WTC11 (cell line): Measurements from ENCODE around the gene RFX4. TPM values are rescaled to one million over a fixed set of nuclear protein-coding genes. Genes with fewer than 3 reads are reported as not detected.

Experiments used
- ATAC-seq: fragments of 200-7000 bp; cut with Tn5 transposase; 2 replicates; pipeline ENCODE4 v1.10.0; 2021; ENCODE audit warnings: mild to moderate bottlenecking, moderate library complexity
- CTCF ChIA-PET: fragments of 300-600 bp; sonication (Branson Sonifier 250); formaldehyde crosslinking; loops from one replicate; lab custom pipeline; 2021; ENCODE audit warnings: antibody characterized with exemption; lab: Charles Lee
- POLR2A ChIA-PET: fragments of 350-600 bp; sonication (Branson Sonifier 250); formaldehyde crosslinking; loops from one replicate; lab custom pipeline; 2021; ENCODE audit warnings: antibody characterized with exemption; lab: Charles Lee
- DNase-seq: peaks from one replicate; pipeline ENCODE4 v3.0.0; 2021; ENCODE audit warnings: low spot score
- H3K27ac Mint-ChIP-seq: 2 replicates; pipeline ENCODE4 v1.8.0; 2021; ENCODE audit warnings: mixed read lengths
- H3K27me3 Mint-ChIP-seq: 2 replicates; pipeline ENCODE4 v1.8.0; 2021; ENCODE audit warnings: low read depth, mild to moderate bottlenecking, moderate library complexity, mixed read lengths
- H3K36me3 Mint-ChIP-seq: 2 replicates; pipeline ENCODE4 v1.8.0; 2021; ENCODE audit warnings: mixed read lengths
- H3K4me1 Mint-ChIP-seq: 2 replicates; pipeline ENCODE4 v1.8.0; 2022; ENCODE audit warnings: mixed read lengths
- H3K4me3 Mint-ChIP-seq: 2 replicates; pipeline ENCODE4 v1.8.0; 2021; ENCODE audit warnings: mild to moderate bottlenecking, moderate library complexity, mixed read lengths
- H3K9me3 Mint-ChIP-seq: 2 replicates; pipeline ENCODE4 v1.8.0; 2021; ENCODE audit warnings: mixed read lengths
- AFF4 ChIP-seq: sonication (generic); formaldehyde crosslinking; IDR thresholded peaks from 2 replicates; pipeline ENCODE4 v1.8.1; 2023; ENCODE audit warnings: mild to moderate bottlenecking, missing genetic modification reagents, borderline replicate concordance
- AR ChIP-seq: fragments of 250-450 bp; sonication (Bioruptor Pico); IDR thresholded peaks from 2 replicates; pipeline ENCODE4 v1.9.0; 2021; ENCODE audit warnings: mild to moderate bottlenecking
- ATF2 ChIP-seq: sonication (generic); formaldehyde crosslinking; IDR thresholded peaks from 2 replicates; pipeline ENCODE4 v1.8.1; 2022; ENCODE audit warnings: low read depth, missing genetic modification reagents, borderline replicate concordance
- ERG ChIP-seq: fragments of 250-450 bp; sonication (Bioruptor Pico); IDR thresholded peaks from 2 replicates; pipeline ENCODE4 v1.8.0; 2021; ENCODE audit warnings: mild to moderate bottlenecking
- HMGA2 ChIP-seq: fragments of 250-450 bp; sonication (Bioruptor Pico); IDR thresholded peaks from 2 replicates; pipeline ENCODE4 v1.4.0; 2021; ENCODE audit warnings: mild to moderate bottlenecking, moderate library complexity
- MXD4 ChIP-seq: fragments of 250-450 bp; sonication (Bioruptor Pico); IDR thresholded peaks from 2 replicates; pipeline ENCODE4 v1.8.0; 2021; ENCODE audit warnings: mild to moderate bottlenecking, moderate library complexity, borderline replicate concordance
- MYBL2 ChIP-seq: sonication (generic); formaldehyde crosslinking; IDR thresholded peaks from 2 replicates; pipeline ENCODE4 v1.8.1; 2023; ENCODE audit warnings: mild to moderate bottlenecking, moderate library complexity, missing genetic modification reagents
- NFATC4 ChIP-seq: fragments of 250-450 bp; sonication (Bioruptor Pico); IDR thresholded peaks from 2 replicates; pipeline ENCODE4 v1.9.0; 2021; ENCODE audit warnings: mild to moderate bottlenecking
- PREB ChIP-seq: sonication (generic); formaldehyde crosslinking; IDR thresholded peaks from 2 replicates; pipeline ENCODE4 v1.8.1; 2022; ENCODE audit warnings: mild to moderate bottlenecking, missing genetic modification reagents, moderate library complexity, borderline replicate concordance
- PRRX2 ChIP-seq: fragments of 250-450 bp; sonication (Bioruptor Pico); IDR thresholded peaks from 2 replicates; pipeline ENCODE4 v1.8.0; 2021; ENCODE audit warnings: mild to moderate bottlenecking
- RORB ChIP-seq: fragments of 250-450 bp; sonication (Bioruptor Pico); IDR thresholded peaks from 2 replicates; pipeline ENCODE4 v1.9.0; 2021; ENCODE audit warnings: mild to moderate bottlenecking
- SP1 ChIP-seq: sonication (generic); formaldehyde crosslinking; conservative IDR thresholded peaks from 2 replicates; pipeline ENCODE4 v1.8.1; 2022; ENCODE audit warnings: missing genetic modification reagents
- STAT6 ChIP-seq: sonication (generic); formaldehyde crosslinking; conservative IDR thresholded peaks from 2 replicates; pipeline ENCODE4 v1.8.1; 2023; ENCODE audit warnings: mild to moderate bottlenecking, low read depth, missing genetic modification reagents, moderate library complexity
- ZBTB21 ChIP-seq: sonication (generic); formaldehyde crosslinking; IDR thresholded peaks from 2 replicates; pipeline ENCODE4 v1.8.1; 2023; ENCODE audit warnings: mild to moderate bottlenecking, missing genetic modification reagents, borderline replicate concordance
- ZBTB43 ChIP-seq: sonication (generic); formaldehyde crosslinking; IDR thresholded peaks from 2 replicates; pipeline ENCODE4 v1.8.1; 2023; ENCODE audit warnings: mild to moderate bottlenecking, missing genetic modification reagents
- ZNF138 ChIP-seq: sonication (generic); formaldehyde crosslinking; conservative IDR thresholded peaks from 2 replicates; pipeline ENCODE4 v1.8.1; 2022; ENCODE audit warnings: mild to moderate bottlenecking, moderate library complexity, missing genetic modification reagents
- ZNF219 ChIP-seq: sonication (generic); formaldehyde crosslinking; IDR thresholded peaks from 2 replicates; pipeline ENCODE4 v1.8.0; 2023; ENCODE audit warnings: missing genetic modification reagents, mild to moderate bottlenecking, borderline replicate concordance
- ZNF263 ChIP-seq: sonication (generic); formaldehyde crosslinking; IDR thresholded peaks from 2 replicates; pipeline ENCODE4 v1.8.1; 2022; ENCODE audit warnings: low read depth, mild to moderate bottlenecking, moderate library complexity, missing genetic modification reagents
- ZNF416 ChIP-seq: fragments of 250-450 bp; sonication (Bioruptor Pico); IDR thresholded peaks from 2 replicates; pipeline ENCODE4 v1.9.0; 2021; ENCODE audit warnings: mild to moderate bottlenecking, inconsistent platforms
- ZNF512 ChIP-seq: sonication (generic); formaldehyde crosslinking; IDR thresholded peaks from 2 replicates; pipeline ENCODE4 v1.8.1; 2022; ENCODE audit warnings: missing genetic modification reagents, borderline replicate concordance
- total RNA-seq: library from RNA; stranded (reverse); gene quantifications from 3 replicates; pipeline ENCODE4 v1.2.3, GENCODE V29; 2021

The RFX4 gene
- total RNA-seq, 1 experiment from 2014 or later = 0.26 TPM

- no peaks in the 10 kb centered on the region for H3K27me3 Mint-ChIP-seq
- no peaks in the 10 kb centered on the region for H3K36me3 Mint-ChIP-seq
- no peak for ATAC-seq
- DNase-seq = no peak
- ChIA-PET CTCF (interaction anchor here (1.7 kb wide), 1 partner anchor 161 kb away, joined by 4 read pairs; no protein-coding TSS in a partner anchor), POLR2A (no interaction called here)
- H3K9me3 Mint-ChIP-seq = no peaks in the 10 kb centered on the region
- no peak overlapping the region for H3K27ac Mint-ChIP-seq
- H3K4me1 Mint-ChIP-seq = peaks cover 36% of the 10 kb centered on the region
- TF ChIP-seq ZNF138 (no peak), ZNF263 (no peak), ERG (CRISPR knock-in tag) (no peak), ZNF416 (CRISPR knock-in tag) (no peak), PREB (no peak), ZBTB43 (no peak), MYBL2 (CRISPR knock-in tag) (no peak), ATF2 (no peak), ZNF219 (CRISPR knock-in tag) (no peak), NFATC4 (CRISPR knock-in tag) (no peak), RORB (CRISPR knock-in tag) (no peak), AFF4 (no peak), ZNF512 (no peak), HMGA2 (CRISPR knock-in tag) (no peak), MXD4 (CRISPR knock-in tag) (no peak), SP1 (CRISPR knock-in tag) (no peak), AR (CRISPR knock-in tag) (no peak), ZBTB21 (CRISPR knock-in tag) (no peak), PRRX2 (CRISPR knock-in tag) (no peak), STAT6 (CRISPR knock-in tag) (no peak)
- no peak overlapping the region for H3K4me3 Mint-ChIP-seq
Measured at GRCh38 chr12:106757623-106758348, 175.0 kb downstream of the RFX4 start.
